Stimulated activated CD4-positive, alpha-beta T cell treated with anti-CD3 and anti-CD28 coated beads, TNF-alpha, amount 100 ng/mL, for 24 hours (primary cell): ENCODE results near the gene C20orf173.

ENCODE experiments used
- DNase-seq, 3 experiments: peaks; one replicate each; pipeline ENCODE4 v3.0.0-alpha.2; 2020; ENCODE audit warnings: low read depth in 3 of 3

The C20orf173 gene

DNA sequence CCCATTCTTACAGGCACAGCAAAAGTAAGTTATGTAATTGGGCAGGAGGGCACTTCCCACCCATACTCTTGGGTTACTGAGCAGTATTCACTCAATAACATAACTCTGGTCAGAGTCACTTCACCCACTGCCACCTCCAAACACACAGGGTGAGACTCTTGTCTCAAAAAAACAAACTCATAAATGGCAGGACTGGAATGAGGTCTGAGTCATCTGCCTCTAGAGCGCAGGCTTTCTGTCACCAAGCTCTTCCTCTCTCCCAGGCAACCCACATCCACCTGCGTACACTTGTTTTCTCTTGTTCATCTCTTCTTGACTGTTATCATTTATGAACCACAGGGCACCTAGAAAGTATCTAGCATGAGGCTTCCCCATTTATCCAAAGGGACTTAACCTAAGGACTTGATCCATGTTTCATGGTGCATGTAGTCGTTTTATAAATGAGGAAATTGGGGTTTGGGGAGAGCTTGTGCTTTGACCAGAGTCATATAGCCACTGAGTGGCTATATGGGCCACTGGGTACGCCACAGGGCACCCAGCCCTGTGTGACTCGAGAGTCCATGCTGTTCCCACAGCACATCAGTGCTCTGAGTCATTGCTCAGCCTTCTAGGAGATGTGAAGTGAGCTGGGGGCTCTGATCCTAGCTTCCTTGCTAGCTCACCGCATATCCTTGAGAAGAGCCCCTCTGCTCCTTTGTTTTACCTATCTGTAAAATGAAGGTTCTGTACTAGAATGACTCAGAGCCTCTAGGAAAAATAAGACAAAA lies 22.4 kb downstream of the C20orf173 start:
- DNase-seq = no peak

DNA sequence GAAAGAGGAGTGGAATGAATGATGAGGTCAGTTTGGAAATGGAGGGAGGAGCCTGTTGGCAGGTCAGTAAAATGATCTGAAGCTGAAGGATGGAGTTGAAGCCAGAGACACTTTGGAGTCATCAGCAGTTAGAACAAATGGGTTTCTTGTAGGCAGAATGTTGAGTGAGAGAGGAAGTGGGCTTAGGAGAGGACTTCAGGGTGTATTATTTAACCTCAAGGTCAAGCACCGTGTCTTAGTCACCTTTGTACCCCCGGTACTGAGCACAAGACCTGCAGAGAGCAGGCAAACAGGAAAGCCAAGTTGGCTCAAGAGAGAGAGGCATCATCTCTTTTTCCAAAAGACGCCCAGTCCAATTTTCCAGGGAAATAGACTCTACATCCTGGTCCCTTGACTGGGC lies 23.3 kb downstream of the C20orf173 start:
- no peak for DNase-seq

DNA sequence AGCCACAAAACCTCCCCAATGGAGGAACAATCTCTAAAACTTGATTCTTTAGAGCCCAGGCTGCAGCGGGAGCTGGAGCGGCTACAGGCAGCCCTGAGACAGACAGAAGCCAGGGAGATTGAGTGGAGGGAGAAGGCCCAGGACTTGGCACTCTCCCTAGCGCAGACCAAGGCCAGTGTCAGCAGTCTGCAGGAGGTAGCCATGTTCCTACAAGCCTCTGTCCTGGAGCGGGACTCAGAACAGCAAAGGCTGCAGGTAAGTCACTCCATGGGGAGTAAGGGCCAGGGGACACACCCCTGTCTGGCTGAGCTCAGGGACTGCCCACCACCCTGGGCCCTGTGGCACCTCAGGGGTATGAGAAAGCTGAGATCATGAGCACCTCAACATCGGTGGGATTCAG lies 24.7 kb downstream of the C20orf173 start:
- no peak for DNase-seq

DNA sequence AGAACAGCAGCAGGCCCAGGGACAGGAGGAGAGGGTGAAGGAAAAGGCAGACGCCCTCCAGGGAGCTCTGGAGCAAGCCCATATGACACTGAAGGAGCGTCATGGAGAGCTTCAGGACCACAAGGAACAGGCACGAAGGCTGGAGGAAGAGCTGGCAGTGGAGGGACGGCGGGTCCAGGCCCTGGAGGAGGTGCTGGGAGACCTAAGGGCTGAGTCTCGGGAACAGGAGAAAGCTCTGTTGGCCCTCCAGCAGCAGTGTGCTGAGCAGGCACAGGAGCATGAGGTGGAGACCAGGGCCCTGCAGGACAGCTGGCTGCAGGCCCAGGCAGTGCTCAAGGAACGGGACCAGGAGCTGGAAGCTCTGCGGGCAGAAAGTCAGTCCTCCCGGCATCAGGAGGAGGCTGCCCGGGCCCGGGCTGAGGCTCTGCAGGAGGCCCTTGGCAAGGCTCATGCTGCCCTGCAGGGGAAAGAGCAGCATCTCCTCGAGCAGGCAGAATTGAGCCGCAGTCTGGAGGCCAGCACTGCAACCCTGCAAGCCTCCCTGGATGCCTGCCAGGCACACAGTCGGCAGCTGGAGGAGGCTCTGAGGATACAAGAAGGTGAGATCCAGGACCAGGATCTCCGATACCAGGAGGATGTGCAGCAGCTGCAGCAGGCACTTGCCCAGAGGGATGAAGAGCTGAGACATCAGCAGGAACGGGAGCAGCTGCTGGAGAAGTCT lies 25.5 kb downstream of the C20orf173 start:
- DNase-seq = no peak

DNA sequence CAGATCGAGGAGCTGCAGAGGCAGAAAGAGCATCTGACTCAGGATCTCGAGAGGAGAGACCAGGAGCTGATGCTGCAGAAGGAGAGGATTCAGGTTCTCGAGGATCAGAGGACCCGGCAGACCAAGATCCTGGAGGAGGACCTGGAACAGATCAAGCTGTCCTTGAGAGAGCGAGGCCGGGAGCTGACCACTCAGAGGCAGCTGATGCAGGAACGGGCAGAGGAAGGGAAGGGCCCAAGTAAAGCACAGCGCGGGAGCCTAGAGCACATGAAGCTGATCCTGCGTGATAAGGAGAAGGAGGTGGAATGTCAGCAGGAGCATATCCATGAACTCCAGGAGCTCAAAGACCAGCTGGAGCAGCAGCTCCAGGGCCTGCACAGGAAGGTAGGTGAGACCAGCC lies 26.2 kb downstream of the C20orf173 start:
- no peak for DNase-seq

DNA sequence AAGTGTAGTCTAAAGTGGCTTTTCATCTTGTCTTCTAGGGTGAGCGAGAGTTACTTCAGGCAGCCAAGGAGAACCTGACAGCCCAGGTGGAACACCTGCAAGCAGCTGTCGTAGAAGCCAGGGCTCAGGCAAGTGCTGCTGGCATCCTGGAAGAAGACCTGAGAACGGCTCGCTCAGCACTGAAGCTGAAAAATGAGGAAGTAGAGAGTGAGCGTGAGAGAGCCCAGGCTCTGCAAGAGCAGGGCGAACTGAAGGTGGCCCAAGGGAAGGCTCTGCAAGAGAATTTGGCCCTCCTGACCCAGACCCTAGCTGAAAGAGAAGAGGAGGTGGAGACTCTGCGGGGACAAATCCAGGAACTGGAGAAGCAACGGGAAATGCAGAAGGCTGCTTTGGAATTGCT lies 27.1 kb downstream of the C20orf173 start:
- no peak for DNase-seq

DNA sequence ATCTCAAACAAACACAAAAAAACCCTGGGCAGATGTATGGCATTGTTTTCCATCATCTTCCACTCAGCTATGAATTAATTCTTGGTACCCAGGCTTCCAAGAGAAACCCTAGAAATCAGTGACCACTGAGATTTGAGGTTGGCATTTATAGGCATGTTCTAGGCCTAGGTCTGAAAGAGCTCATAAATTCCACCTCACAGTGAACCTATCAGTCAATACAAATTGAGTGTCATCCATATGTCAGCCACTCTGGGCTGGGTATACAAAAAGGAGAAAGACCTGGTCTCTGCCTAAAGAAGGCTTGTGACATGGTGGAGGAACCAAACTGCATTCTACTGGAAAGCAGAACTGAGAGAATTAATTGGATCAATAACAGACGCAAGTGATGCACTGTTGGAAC lies 30.2 kb downstream of the C20orf173 start:
- DNase-seq = no peak

DNA sequence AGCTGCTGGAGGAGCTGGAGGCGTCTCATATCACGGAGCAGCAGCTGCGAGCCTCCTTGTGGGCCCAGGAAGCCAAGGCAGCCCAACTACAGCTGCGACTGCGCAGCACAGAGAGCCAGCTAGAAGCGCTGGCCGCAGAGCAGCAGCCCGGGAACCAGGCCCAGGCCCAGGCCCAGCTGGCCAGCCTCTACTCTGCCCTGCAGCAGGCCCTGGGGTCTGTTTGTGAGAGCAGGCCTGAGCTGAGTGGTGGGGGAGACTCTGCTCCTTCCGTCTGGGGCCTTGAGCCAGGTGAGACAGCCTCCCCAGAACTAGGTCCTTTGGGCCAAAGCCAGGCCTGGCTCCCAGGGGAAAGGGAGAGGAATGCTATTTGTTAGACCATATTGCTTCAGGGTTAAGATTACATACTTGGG lies 31.7 kb downstream of the C20orf173 start:
- DNase-seq = no peak

DNA sequence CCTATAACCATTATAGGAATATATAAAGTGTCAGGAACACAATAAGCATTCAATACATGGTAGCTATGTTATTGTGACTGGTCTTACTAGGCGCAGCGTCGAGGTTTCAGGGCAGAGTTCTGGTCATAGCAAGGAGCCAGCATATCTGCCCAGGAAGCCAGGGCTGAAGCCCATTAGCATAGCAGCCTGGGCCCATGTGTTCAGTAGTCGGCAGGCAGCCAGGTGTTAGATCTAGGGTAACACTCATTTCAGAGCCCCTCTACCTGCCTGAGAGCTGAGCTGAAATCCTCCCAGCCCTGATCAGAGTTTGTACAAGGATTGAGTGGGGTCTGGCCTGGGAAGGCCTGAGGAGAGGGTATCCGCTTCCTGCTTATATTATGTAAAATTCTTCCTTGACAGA lies 32.1 kb downstream of the C20orf173 start:
- DNase-seq = no peak

DNA sequence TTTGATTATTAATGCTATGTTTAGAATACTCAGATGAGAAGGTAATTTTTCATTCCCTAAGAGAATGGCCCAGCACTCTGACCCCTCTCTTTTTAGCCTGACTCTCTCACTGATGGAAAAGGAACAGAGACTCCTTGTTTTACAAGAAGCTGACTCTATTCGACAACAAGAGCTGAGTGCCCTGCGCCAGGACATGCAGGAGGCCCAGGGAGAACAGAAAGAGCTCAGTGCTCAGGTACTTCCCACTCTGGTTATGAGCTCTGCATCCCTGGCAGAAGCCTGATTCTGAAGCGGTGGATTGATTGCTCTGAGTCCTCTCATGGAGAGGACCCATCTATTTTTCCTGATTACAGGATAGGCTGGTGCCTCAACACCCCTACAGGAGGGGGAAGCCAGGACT lies 33.0 kb downstream of the C20orf173 start:
- no peak for DNase-seq

DNA sequence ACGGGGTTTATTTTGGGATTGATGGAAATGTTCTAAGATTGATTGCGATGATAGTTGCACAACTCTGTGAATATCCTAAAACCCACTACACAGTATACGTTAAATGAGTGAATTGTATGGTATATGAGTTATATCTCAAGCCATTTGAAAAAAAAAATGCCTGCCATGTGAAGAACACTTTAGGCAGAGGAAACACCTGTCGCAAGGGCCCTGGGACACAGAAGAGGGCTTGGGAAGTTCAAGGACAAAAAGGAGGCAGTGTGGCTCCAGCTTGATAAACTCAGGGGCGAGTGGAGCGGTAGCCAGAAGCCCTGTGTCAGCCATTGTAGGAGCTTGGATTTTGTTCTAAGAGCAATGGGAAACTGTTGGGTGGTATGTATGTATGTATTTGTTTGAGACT lies 37.1 kb downstream of the C20orf173 start:
- no peak for DNase-seq

DNA sequence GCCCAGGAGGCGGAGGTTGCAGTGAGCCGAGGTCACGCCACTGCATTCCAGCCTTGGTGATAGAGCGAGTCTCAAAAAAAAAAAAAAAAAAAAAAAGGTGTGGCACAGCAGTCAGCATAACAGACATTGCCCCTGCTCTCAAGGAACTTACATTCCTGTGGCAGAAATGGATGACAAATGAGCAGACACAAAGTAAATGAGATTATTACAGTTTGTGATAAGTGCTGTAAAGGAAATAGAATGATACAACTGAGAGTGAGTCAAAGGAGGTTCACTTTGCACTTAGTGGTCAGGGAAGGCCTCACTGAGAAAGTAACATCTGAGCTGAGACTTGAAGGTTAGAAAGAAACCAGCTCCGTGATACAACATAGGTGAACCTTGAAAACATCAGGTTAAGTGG lies 37.6 kb downstream of the C20orf173 start:
- DNase-seq = no peak

DNA sequence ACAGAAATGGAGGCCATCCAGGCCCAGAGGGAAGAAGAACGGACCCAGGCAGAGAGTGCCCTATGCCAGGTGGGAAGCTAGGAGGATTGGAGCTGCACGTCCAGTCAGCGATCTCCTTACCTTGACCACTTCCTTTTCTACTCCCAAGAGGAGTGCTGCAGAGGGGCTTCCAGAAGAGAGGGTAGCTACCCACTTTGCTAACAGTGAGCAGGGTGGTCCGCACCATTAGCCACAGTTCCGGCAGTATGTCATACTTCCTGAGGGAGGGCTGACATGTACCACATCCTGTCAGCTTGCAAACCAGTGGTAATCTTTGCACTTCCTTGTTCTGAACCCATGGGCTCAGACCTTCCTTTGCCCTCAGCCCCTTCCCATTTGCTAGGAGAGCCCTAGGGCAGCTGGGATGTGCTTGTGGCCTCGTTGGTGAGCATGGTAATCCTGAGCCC lies 38.7 kb downstream of the C20orf173 start:
- peak; percentile 37 to 44 (median 40) for DNase-seq

DNA sequence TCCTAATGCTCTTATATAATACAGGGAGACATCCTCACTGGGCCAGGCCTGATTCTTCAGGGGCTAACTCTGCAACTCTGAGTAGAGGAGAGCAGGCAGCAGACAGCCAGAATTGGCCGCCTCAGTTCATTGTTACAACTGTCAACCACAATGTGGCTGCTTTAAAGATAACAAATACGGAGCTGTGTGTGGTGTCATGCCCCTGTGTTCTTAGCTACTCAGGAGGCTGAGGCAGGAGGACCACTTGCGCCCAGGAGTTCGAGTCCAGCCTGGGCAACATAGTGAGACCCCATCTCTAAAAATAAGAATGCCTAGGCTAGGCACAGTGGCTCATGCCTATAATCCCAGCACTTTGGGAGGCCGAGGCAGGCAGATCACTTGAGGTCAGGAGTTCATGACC lies 39.7 kb downstream of the C20orf173 start:
- DNase-seq = no peak

DNA sequence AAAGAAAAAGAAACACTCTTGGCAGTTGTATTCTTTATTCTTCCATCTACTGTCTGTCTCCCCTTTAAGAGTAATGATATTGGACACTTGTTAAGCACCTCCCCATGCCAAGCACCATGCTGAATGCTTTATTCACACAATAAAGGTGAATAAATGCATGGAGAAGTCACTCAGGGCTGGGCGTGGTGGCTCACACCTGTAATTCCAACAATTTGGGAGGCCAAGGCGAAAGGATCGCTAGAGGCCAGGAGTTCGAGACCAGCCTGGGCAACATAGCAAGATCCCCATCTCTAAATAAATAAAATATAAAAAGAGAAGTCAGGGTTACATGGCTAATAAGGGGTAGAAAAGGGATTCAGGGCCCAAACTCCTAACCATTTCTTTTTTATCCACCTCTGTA lies 42.0 kb downstream of the C20orf173 start:
- no peak for DNase-seq

DNA sequence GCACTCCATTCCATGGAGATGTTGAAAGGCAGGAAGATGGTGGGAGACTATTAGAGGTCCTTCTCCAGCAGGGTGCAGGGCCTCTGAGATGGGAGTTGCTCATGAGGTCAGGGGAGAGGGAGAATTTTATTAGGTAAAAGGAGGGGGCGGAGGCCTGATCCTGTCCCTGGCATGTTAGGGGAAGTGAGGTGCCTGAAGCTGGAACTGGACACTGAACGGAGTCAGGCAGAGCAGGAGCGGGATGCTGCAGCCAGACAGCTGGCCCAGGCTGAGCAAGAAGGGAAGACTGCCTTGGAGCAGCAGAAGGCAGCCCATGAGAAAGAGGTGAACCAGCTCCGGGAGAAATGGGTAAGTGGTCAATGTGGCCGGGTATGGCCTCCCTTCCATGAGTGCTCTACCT lies 49.7 kb downstream of the C20orf173 start:
- DNase-seq = no peak

DNA sequence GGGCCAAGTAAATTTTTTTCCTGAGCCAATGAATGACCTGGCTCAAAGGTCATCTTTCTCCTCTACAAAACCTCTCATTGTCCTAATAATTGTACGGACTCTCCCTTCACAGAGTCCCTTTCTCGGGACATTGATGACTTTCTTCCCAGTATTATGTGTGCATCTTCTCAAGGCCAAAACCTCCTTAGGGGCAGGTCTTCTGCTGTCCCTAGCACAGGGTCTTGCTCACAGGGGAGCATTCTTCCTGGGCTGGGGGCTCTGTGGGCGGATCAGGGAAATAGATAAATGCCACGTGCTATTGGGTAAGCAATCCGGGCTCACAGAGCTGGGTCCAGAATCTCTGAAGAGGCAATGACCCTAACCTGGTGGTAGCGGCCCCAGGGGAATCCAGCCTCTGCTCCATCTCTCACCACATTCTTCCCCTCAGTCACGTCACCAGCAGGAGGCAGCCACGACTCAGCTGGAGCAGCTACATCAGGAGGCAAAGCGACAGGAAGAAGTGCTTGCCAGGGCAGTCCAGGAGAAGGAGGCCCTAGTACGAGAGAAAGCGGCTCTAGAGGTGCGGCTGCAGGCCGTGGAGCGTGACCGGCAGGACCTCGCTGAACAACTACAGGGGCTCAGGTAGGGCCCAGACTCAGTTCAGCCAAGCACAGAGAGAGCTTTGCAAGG lies 50.5 kb downstream of the C20orf173 start:
- no peak for DNase-seq
